ENCODE results near the gene ACADSB. TPM values are rescaled to one million over a fixed set of nuclear protein-coding genes. Genes with fewer than 3 reads are reported as not detected.

The ACADSB gene
- total RNA-seq, 4 donors from 2014 or later = 3.0 to 31.4 (median 13.9) TPM

- H3K36me3 ChIP-seq = peaks cover 0 to 19% (median 9%) of the 10 kb centered on the region in 4 donors
- TF ChIP-seq POLR2A (IDR thresholded peaks at IDR 0.05) = no peak
- TF ChIP-seq EP300 (IDR thresholded peaks at IDR 0.05; ENCODE audit: low read depth) = no peak
- no peak for TF ChIP-seq POLR2AphosphoS5 (IDR thresholded peaks at IDR 0.05)
- TF ChIP-seq CTCF (IDR thresholded peaks at IDR 0.05) = no peak
- H3K4me3 ChIP-seq = no peak overlapping the region
- no peaks in the 10 kb centered on the region for H3K9me3 ChIP-seq
- WGBS, 2 donors (ENCODE audit: low coverage in 1 of 2) = 80 to 88% methylated on average over 3 of the region's 3 CpGs
- H3K27me3 ChIP-seq = no peaks in the 10 kb centered on the region
- intact Hi-C loops (cut with DNase I; ENCODE audit: low total_unique reads) = no loop called here
- in situ Hi-C loops (cut with MboI; ENCODE audit: low pct_ligation_motif_present in 1 of 4, low pct_unique_long_range_greater_than_20kb in 1 of 4, low sequenced_read_pairs in 3 of 4) = no loop called here
- H3K27ac ChIP-seq = no peak overlapping the region
- peaks cover 0 to 17% (median 13%) of the 10 kb centered on the region in 4 donors for H3K4me1 ChIP-seq
- DNase-seq = no peak
Observed at GRCh38 chr10:122997864-122998263, 10.9 kb upstream of the ACADSB start.

GRCh38 chr10:122998360-122998917, 10.4 kb upstream of the ACADSB start:
- H3K9me3 ChIP-seq = no peaks in the 10 kb centered on the region
- TF ChIP-seq POLR2A (IDR thresholded peaks at IDR 0.05) (no peak), POLR2AphosphoS5 (IDR thresholded peaks at IDR 0.05) (no peak), EP300 (IDR thresholded peaks at IDR 0.05; ENCODE audit: low read depth) (no peak), CTCF (IDR thresholded peaks at IDR 0.05) (no peak)
- no peak overlapping the region for H3K4me3 ChIP-seq
- no peak for DNase-seq
- no peaks in the 10 kb centered on the region for H3K27me3 ChIP-seq
- WGBS, 2 donors (ENCODE audit: low coverage in 1 of 2) = 61 to 88% methylated on average over 6 of the region's 6 CpGs
- H3K4me1 ChIP-seq = peaks cover 0 to 17% (median 13%) of the 10 kb centered on the region in 4 donors
- H3K27ac ChIP-seq = no peak overlapping the region
- H3K36me3 ChIP-seq = peaks cover 0 to 19% (median 8%) of the 10 kb centered on the region in 4 donors
- in situ Hi-C loops (cut with MboI; ENCODE audit: low pct_ligation_motif_present in 1 of 4, low pct_unique_long_range_greater_than_20kb in 1 of 4, low sequenced_read_pairs in 3 of 4) (no loop called here), intact Hi-C loops (cut with DNase I; ENCODE audit: low total_unique reads) (no loop called here)

GRCh38 chr10:122998934-122999333, 9.9 kb upstream of the ACADSB start:
- TF ChIP-seq POLR2A (IDR thresholded peaks at IDR 0.05) = no peak
- TF ChIP-seq CTCF (IDR thresholded peaks at IDR 0.05) = no peak
- no peak for TF ChIP-seq EP300 (IDR thresholded peaks at IDR 0.05; ENCODE audit: low read depth)
- TF ChIP-seq POLR2AphosphoS5 (IDR thresholded peaks at IDR 0.05) = no peak
- H3K4me1 ChIP-seq = peaks cover 0 to 17% (median 13%) of the 10 kb centered on the region in 4 donors

GRCh38 chr10:122999347-122999746, 9.5 kb upstream of the ACADSB start:
- no peak overlapping the region for H3K4me3 ChIP-seq
- in situ Hi-C loops (cut with MboI; ENCODE audit: low pct_ligation_motif_present in 1 of 4, low pct_unique_long_range_greater_than_20kb in 1 of 4, low sequenced_read_pairs in 3 of 4) = no loop called here
- no peaks in the 10 kb centered on the region for H3K27me3 ChIP-seq
- peaks cover 0 to 11% (median 5%) of the 10 kb centered on the region in 4 donors for H3K36me3 ChIP-seq
- TF ChIP-seq EP300 (IDR thresholded peaks at IDR 0.05; ENCODE audit: low read depth) = no peak
- TF ChIP-seq POLR2A (IDR thresholded peaks at IDR 0.05) = no peak
- TF ChIP-seq POLR2AphosphoS5 (IDR thresholded peaks at IDR 0.05) = no peak
- TF ChIP-seq CTCF (IDR thresholded peaks at IDR 0.05) = no peak
- H3K9me3 ChIP-seq = no peaks in the 10 kb centered on the region
- peaks cover 0 to 18% (median 13%) of the 10 kb centered on the region in 4 donors for H3K4me1 ChIP-seq
- no peak for DNase-seq
- intact Hi-C loops (cut with DNase I; ENCODE audit: low total_unique reads) = no loop called here
- H3K27ac ChIP-seq = no peak overlapping the region
- WGBS, 2 donors (ENCODE audit: low coverage in 1 of 2) = 30 to 36% methylated on average over 2 to 3 of the region's 3 CpGs

More at GRCh38 chr10:122998934-122999333, 9.9 kb upstream of the ACADSB start:
- no peak overlapping the region for H3K27ac ChIP-seq
- H3K4me3 ChIP-seq = no peak overlapping the region
- intact Hi-C loops (cut with DNase I; ENCODE audit: low total_unique reads) = no loop called here
- H3K9me3 ChIP-seq = no peaks in the 10 kb centered on the region
- in situ Hi-C loops (cut with MboI; ENCODE audit: low pct_ligation_motif_present in 1 of 4, low pct_unique_long_range_greater_than_20kb in 1 of 4, low sequenced_read_pairs in 3 of 4) = no loop called here
- no peaks in the 10 kb centered on the region for H3K27me3 ChIP-seq
- peaks cover 0 to 16% (median 7%) of the 10 kb centered on the region in 4 donors for H3K36me3 ChIP-seq
- no peak for DNase-seq
- WGBS, 2 donors (ENCODE audit: low coverage in 1 of 2) = 83 to 95% methylated on average over 2 to 3 of the region's 3 CpGs

All from transverse colon (tissue), 4 donors.